ENCODE data around the gene GRM7.

GRCh38 chr3:7602297-7602696 lies 741.4 kb downstream of the GRM7 start:
- TF ChIP-seq CTCF (IDR thresholded peaks at IDR 0.05) (no peak), EZH2 (IDR thresholded peaks at IDR 0.05; ENCODE audit: borderline replicate concordance, insufficient read depth, low read depth, low read length, poor library complexity, severe bottlenecking) (no peak)
